Measurements from ENCODE around the gene DHODH.

- TF ChIP-seq POLR2A (IDR thresholded peaks at IDR 0.05) (no peak), CTCF (IDR thresholded peaks at IDR 0.05) (no peak)
These were observed 33.7 kb downstream of the DHODH start for GRCh38 chr16:72042157-72042660.

Measured in sigmoid colon (tissue), 3 donors.